Superior temporal gyrus (tissue), 1 donor: ENCODE measurements around the gene UBR4.

Experiments
- DNase-seq: peaks from one replicate; pipeline ENCODE4 v3.0.0-alpha.2; 2016; ENCODE audit errors: extremely low spot score

Gene UBR4

DNA sequence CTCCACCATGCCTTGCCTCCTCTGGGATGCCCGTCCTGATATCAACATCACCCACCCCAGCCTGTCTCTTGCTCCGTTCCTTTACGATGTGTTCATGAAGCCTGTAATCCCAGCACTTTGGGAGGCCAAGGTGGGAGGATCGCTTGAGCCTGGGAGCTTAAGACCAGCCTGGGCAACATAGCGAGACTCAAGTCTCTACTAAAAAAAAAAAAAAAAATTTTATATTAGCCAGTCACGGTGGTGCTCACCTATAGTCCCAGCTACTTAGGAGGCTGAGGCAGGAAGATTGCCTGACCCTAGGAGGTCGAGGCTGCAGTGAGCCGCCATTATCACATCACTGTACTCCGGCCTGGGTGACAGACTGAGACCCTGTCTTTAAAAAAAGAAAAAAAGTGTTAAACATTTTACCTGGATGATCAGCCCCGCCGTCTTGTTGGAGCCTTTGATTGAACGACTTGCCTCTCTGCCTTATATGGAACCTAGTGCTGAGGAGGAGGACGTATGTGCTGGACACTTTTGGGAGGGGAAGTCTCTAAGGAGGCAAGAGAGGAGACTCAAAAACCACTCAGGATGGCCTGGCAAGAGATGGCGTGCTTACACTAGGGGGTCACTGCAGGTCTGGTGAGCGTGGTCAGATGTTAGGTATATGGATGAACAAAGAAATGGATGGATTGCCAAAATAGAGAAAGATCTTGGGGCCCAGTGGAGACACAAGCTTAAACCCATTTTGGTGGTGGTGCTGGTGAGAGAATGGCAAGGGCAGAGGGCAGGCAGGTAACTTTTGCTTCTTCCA lies 173.1 kb downstream of the UBR4 start:
- DNase-seq = no peak

DNA sequence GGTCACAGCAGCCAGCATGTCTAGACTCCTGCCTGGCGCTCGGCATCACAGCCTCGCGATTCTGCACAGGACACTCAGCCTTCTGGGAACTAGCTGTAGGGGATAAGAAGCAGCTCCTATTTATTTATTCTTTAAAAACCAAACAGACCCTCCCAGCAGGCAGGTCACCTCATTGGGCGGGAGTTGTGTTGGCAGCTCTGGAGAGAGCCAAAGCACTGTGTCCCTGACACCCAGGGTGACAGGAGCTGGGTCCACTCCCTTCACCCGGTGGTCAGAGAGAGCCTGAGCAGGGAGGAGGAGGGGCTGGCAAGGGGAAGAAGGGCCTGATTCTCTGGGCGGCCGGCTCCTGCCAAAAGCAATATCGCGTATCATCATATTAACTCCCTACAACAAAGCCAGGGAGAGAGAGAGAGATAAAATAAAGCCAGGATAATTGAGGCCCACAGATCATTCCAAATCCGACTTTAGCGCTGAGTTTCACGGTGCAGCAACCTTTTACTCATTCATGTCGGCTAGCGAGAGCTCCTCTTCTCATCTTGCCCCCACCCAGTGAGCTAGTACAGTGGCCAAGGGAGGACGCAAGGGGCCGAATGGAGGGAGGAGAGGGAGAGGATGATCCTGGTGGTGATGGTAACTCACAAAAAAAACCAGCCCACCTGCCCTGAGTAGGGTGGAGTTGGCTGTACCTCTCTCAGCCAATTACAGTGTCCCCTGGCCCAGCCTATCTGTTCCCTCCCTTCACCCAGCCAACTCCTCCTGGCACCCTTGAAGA lies 173.8 kb downstream of the UBR4 start:
- DNase-seq = no peak

- DNase-seq = no peak
Observed at GRCh38 chr1:19035377-19036040, 174.6 kb downstream of the UBR4 start.

GRCh38 chr1:19034721-19035120 lies 175.3 kb downstream of the UBR4 start:
- no peak for DNase-seq

- DNase-seq = no peak
Observed at GRCh38 chr1:19033926-19034680, 176.0 kb downstream of the UBR4 start.

DNA sequence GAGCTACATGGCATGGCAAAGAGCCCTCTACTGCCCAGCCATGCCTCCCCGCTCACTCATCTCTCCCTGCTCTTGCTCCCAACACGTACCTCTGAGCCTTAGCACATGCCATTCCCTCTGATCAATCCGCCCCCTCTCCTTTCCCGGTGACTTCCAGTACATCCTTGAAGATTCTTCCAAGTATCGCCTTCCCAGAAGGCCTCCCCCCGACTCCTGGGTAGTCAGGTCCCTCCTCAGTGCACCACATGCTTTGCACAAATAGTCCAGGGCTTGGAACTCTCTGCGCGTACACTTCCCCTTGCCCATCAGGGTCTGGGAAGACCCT lies 176.6 kb downstream of the UBR4 start:
- no peak for DNase-seq

DNA sequence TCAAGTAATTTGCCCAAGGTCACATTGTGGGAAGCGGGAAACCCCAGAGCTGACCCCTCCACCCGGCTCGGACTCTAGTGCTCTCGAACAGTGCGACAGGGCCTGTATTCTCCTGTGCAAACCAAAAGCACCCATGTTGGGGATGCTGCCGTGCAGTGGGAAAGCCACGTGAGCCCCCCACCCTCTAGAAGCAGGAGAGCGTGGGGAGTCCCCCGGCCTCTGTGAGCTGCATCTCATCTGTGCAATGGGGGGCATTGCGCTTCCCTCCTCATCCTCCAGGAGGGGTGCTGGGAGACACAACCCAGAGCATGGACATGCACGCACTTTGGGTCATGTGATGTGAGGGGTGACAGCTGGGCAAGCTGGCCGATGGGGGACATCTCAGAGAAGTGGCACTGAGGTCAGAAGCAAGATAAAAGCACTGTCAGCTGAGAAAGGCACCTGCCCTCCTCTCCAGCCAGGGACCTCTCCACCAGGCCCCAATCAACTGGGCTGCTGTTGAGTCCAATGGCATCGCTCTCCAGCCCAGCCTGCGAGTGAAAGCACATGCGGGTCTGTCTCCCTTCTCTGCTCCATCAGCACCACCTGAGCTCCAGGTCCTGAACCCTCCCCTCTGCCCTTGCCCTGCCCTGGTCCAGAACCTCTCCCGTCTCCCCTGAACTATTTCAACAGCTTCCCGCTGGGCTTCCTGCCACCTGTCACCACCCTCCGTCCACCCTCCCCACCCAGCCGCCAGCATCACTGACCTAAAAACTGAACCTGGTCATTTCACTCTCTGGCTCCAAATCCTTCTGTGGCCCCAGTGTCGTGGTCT lies 177.2 kb downstream of the UBR4 start:
- no peak for DNase-seq

DNA sequence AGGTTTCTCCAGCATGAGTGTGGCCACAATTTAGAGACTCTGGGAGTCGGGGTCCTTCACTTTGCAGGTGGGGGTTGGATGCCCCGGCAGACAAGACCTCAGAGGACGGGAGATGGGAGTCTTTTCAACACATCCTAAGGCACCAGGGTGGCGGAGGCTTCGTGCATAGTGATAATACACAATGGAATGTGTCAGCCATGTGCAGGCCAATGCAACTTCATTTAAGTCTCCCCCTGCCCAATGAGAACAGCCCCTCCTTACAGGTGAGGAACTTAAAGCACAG lies 177.7 kb downstream of the UBR4 start:
- DNase-seq = no peak

DNA sequence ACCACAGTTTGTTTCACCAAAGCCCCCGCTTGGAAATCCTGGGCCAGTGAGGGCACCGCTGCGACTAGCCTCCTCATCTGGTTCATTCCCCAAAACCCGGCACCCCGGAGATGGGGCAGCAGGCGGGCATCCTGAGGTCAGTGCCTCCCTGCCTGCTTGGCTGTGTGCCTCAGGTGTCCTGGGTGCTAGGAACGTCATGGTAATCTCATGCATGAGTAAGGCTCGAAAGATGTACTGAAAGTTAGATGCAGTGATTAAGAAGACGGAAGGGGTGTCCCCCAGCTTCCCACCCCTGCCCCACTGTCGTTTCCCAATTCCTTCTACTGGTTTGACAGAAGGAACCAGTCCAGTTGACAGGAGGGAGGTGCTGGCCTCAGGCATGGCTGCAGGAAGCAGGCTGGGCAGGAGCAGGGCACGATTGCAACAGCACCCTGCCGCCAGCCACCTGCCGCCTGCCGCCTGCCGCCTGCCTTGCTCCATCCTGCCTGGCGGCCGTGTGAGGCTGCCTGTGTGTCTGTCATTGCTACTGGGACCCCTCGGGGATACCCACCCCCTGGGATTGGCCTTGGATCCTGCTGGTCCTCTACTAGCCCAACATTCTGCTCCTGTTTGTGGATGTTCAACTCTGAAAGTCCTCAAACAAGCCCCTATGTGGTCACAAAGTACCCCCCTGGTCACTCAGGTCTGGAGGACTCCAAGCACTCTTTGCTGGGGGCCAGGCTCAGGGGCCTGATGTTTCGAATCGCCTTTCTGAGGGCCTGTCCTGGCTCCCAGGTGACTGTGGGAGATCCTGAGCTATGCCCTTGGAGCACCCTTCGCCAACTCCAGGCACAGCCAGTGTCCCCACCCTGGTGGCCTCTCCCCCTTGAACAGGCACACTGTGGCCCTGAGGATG lies 180.6 kb downstream of the UBR4 start:
- DNase-seq = no peak

DNA sequence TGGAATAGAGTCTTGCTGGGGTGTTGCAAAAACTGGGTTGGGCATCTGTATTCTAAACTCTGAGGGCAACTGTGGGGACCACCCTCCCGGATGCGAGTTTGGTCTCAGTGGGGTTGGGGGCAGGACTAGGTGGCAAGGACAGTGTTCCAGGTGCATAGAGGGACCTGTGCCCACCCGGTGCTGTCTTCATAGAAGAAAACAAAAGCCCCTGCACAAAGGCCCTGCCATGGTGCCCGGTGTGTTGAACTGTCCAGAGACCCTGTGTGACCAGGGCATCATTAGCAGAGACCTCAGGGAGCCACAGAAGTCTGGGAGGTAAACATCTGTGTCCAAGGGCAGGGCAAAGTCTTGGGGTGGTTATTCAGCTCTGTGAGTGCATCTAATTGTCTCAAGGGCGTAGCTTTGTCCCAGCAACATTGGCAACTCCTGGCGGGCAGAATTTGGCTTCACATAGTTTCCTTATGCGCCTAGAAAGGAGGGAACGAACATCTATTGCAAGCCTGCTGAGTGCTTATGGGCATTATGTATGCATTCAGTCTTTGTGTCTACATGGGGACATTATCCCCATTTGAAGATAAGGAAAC lies 181.4 kb downstream of the UBR4 start:
- DNase-seq = no peak

GRCh38 chr1:19028110-19028509 lies 182.0 kb downstream of the UBR4 start:
- no peak for DNase-seq
